T follicular helper cell (primary cell): ENCODE measurements around the gene TMEM88.
A peak's percentile ranks its signal among the peaks of the same experiment; 100 is the strongest.

Experiments
- DNase-seq: peaks from one replicate; pipeline ENCODE4 v3.0.0-alpha.2; 2020; ENCODE audit warnings: low read depth

Gene TMEM88

GRCh38 chr17:7884581-7885366 is 29.9 kb downstream of the TMEM88 start:
- DNase-seq, result peak; percentile 22

DNA sequence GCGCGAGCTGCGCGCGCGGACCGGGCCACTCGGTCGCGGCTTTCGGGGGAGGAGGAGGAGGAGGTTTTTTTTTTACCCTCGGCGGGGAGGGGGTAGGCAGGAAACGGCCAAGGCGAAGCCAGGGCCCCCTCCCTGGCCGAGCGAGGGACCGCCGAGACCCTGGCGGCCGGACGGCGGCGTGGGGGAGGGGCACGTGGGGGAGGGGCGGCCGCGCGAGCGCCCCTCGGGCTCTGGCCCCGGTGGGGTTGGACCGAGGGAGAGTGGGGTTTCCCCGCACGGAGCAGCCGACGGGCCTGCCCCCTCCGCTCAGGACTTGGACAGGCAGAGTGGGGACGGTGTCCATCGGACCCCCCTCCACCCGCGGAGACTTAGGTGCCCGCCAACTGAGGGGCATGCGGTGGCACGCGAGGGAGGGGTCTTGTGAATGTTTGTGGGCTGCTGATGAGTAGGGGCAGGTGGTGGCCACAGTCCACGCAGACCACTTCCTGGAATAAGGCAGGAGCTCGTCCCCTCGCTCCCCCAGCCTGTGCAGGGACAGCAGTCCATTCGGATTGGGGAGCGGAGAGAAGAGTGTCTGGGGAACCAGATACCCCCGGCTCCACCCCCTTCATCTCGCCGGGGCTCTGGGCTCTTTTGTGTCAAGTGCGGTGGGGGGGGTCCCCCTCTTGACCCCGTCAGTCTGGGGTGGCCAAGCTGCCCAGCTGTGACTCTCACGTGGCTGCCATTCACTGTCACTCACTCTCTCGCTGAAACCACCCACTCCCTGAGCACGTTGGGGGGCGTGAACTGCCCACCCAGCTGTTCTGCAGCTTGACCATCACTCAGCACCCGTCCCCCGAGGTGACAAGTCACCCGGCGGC is 30.7 kb downstream of the TMEM88 start:
- DNase-seq, result peak; percentile 4

DNA sequence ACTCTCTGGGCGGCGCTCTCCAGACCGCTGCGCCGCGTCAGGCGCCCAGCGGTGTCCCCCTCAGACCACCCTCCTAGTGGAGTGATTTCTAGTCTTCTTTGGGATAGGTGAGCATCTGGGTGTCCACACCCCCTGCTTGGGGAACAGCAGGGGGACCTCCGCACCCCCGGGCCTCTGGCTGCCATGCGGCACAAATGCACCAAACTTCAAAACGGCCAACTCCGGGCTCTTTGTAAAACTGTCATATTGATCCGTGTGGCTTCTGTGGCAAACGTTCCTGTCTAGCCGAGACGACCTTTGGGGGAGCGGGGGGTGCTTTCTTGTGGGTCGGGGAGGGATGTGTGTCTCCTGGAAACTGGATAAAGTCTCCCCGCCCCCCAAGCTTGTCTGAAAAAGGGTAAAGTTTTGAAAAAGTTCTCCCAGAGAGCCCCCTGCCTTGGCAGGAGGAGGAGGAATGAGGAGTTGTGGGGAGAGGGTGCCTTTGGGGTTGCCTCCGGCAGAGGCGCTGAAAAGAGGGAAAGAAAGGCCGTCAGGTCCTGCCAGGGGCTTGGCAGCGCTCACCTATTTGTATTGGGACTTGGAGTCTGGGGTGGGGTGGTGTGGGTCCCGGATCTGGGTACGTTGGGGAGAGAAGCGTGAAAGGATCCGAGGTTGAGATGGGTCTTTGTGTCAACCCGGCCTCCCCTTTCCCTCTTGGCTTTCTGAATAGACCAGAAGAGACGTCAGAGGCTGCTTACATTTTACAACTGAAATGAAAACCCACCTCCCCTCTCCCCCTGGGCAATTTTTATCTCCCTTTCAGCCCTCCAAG is 31.6 kb downstream of the TMEM88 start:
- peak; percentile 64 for DNase-seq

DNA sequence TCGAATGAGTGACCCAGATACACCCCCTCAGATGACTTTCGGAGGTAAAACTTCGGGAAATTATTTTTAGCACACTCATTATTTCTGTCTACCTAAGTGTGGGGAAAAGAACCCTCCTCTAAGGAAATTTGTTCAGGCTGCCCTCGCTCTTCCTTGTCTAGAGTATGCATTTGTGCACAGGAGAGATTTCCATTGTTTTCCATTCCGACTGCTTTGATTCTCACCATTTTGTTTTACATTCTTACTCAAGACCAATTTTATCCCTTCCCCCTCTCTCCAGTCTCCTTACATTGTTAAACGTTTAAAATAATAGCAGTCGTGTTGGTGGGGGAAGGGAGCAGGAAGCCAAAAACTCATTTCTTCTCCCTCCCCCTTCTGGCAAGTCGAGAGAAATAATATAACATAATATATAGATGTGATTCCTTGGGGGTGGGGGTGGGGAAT is 32.2 kb downstream of the TMEM88 start:
- DNase-seq, result no peak

DNA sequence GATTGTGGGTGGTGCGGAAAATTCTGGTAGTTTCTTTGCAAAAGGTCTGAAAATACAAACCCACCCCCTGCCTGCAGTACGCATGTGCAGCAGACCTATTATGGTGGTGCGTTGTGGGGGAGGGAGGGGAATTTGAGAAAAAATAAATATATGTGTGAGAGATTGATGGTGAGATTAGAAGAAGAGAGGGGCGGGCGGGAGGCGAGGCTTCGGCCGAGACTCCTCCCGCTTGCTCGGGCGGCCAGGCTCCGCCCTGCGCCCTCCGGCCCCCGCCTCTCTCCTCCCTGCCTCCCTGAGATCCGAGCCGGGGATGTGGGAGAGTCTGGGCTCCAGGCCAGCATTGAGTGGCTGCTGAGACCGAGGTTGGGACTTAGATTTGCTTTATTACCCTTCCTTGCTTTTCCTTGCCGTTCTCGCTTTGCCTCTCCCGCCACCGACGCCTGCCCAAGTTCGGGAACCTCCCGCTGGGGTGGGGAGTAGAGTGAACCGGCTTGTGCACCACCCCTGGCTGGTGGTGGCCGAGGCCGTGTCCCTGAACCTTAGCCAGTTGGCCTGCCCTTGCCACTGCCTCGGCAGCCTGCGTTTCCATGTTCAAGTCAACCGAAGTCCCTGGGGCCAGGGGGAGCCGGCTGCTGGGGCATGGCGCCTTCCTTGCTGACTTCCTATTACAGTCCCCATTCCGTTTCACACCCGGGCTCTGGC is 32.8 kb downstream of the TMEM88 start:
- DNase-seq, result peak; percentile 82

DNA sequence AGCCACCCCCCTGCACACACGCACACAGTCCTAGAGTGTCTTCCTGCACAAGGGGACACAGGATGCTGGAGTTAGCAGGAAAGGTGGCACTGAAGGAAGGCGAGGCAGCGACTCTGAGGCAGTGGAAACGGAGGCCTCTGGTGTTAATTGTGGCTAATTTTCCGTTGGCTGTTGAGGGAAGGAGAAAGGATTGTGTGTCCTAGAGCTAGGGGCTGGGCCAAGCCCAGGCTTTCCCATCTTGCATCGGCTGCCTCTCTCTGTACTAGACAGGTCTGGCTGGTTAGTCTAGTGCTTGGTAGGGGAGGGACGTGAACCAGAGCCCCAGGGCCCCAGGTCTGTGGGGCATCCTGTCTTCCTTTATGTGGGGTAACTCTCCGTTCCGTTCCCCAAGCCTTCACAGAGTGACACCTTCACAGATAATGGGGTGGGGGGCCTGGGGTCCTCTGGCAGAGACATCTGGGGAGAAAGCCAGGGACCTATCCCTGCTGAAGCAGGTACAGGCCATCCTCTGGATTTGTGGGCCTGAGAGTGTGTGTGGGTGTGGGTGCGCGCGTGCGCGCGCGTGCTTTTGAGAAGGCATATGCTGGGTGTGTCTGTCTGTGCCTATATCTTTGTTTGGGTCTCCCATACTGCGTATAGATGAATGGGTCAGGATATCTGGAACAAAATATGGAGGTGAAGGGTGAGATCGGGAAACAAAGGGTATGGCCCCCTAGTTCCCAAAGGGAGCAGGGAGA is 33.5 kb downstream of the TMEM88 start, which contains the start of gene CHD3:
TSS of gene CHD3 (plus strand) at position 606 of the 737 bp plus-strand sequence. CDS start 212 bp downstream, outside the sequence.
- DNase-seq, result peak; percentile 12

GRCh38 chr17:7889166-7889955 is 34.5 kb downstream of the TMEM88 start:
- peak; percentile 14 for DNase-seq

DNA sequence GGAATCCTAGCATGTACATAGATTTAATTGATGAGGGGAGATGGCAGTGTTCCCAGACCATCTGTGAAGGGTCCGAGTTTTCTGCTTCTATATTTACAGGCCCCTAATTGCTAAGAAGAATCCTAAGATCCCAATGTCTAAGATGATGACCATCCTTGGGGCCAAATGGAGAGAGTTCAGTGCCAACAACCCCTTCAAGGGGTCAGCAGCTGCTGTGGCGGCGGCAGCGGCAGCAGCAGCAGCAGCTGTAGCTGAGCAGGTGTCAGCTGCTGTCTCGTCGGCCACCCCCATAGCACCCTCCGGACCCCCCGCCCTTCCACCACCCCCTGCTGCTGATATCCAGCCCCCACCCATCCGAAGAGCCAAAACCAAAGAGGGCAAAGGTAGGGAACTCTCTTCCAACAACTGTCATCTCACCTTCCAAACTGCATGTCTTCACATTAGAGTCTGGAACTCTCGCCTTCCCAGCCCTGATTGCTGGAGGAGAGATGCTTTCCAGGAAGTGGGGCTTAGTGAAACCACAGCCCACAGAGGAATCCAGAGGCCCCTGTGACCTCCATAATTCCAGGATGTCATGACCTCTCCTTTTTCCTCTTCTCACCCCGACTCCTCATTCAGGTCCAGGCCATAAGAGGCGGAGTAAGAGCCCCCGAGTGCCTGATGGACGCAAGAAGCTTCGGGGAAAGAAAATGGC is 38.5 kb downstream of the TMEM88 start:
- DNase-seq, result no peak

- DNase-seq, result no peak
Observed at GRCh38 chr17:7894226-7894625, 39.4 kb downstream of the TMEM88 start.

DNA sequence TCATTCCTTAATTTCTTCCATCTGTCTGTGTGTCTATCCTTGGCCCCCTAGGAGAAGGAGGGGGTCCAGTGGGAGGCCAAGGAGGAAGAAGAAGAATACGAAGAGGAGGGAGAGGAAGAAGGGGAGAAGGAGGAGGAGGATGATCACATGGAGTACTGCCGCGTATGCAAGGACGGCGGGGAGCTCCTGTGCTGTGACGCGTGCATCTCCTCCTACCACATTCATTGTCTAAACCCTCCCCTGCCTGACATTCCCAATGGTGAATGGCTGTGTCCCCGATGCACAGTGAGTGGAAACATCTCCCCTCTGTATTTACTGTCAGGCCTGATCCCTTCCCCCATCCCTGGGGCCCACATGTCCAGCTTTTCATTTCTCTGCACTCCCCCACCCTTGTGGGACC is 40.0 kb downstream of the TMEM88 start:
- DNase-seq, result no peak

DNA sequence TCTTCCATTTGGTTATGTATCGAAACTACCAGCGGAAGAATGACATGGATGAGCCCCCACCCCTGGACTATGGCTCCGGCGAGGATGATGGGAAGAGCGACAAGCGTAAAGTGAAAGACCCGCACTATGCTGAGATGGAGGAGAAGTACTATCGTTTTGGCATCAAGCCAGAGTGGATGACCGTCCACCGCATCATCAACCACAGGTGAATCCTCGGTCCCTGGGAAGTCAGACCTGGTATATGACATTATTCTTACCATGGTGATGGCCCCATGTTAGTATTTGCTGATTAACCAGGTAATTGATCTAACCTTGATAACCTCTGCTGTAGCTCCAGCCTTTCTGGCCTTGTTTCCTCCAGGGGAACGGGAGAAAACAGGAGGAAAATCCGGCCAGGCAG is 42.2 kb downstream of the TMEM88 start:
- DNase-seq, result no peak

- DNase-seq, result no peak
Observed at GRCh38 chr17:7897773-7898172, 42.9 kb downstream of the TMEM88 start.

DNA sequence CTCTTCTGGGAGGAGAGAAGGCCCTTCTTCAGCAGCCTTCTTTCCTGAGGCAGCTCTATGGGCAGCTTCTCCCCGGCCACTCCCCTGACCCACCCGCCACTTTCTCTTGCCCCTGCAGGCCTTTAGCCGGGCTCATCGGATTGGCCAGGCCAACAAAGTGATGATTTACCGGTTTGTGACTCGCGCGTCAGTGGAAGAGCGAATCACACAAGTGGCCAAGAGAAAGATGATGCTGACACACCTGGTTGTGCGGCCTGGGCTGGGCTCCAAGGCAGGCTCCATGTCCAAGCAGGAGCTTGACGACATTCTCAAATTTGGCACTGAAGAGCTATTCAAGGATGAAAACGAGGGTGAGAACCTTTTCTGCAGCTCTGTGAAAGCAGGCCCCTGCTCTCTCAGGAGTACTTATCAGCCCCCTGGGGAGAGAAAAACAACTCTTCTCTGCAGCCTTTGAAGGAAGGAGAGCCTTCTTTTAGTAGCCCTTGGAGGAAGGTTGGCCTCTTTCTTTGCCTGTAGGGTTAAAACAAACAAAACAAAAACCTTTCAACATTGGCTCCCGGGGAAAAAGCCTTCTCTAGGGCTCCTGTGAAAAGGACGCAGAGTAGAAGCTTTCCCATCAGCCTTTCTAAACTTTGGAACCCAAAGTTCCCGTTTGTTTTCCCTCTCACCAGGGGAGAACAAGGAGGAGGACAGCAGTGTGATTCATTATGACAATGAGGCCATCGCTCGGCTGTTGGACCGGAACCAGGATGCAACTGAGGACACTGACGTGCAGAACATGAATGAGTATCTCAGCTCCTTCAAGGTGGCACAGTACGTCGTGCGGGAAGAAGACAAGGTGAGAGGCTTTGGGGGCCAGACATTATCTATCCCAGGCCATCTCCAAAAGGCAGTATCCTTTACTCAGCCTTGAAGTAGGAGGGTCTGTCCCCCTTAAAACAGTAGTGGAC is 48.6 kb downstream of the TMEM88 start:
- DNase-seq, result no peak
